HCT116 (cell line): ENCODE results near the gene SLC18A2.

ENCODE experiments used
- ATF3 ChIP-seq: IDR thresholded peaks from 2 replicates; pipeline ENCODE4 v1.6.1; 2012
- CTCF ChIP-seq, 3 experiments: fragments of 200-600 bp in 1 of 3; sonication (generic) in 1 of 3; IDR thresholded peaks in 2 of 3; conservative IDR thresholded peaks in 1 of 3; 2 replicates each; pipeline ENCODE4 v1.5.1; 2012 to 2017; ENCODE audit warnings: low read depth in 2 of 3, low read length in 2 of 3, antibody characterized with exemption in 1 of 3, borderline replicate concordance in 1 of 3, control low read depth in 1 of 3, mild to moderate bottlenecking in 1 of 3, mixed read lengths in 1 of 3, mixed run types in 1 of 3, moderate library complexity in 1 of 3; ENCODE audit not compliant: insufficient read depth in 1 of 3
- EZH2 ChIP-seq: fragments of 200-600 bp; sonication (generic); IDR thresholded peaks from 2 replicates; pipeline ENCODE4 v1.6.1; 2017; ENCODE audit warnings: antibody characterized with exemption, mixed run types
- EZH2phosphoT487 ChIP-seq: fragments of 200-600 bp; IDR thresholded peaks from 2 replicates; pipeline ENCODE4 v1.6.1; 2018; ENCODE audit warnings: antibody characterized with exemption, borderline replicate concordance
- POLR2AphosphoS5 ChIP-seq: IDR thresholded peaks from 2 replicates; pipeline ENCODE4 v1.6.1; 2011; ENCODE audit warnings: mild to moderate bottlenecking, low read depth, low read length, moderate library complexity

GRCh38 chr10:117306674-117307073 lies 65.8 kb downstream of the SLC18A2 start:
- no peak for TF ChIP-seq POLR2AphosphoS5
- no peak for TF ChIP-seq EZH2
- TF ChIP-seq ATF3: no peak
- TF ChIP-seq CTCF (IDR thresholded peaks at IDR 0.05 in 2 of 3, conservative IDR thresholded peaks at IDR 0.05 in 1 of 3; ENCODE audit: borderline replicate concordance in 1 of 3, insufficient read depth in 1 of 3, low read depth in 2 of 3, low read length in 2 of 3): no peak
- TF ChIP-seq EZH2phosphoT487: no peak
